ENCODE measurements around the gene ZDHHC12. TPM values are rescaled to one million over a fixed set of nuclear protein-coding genes. Genes with fewer than 3 reads are reported as not detected.

ZDHHC12 gene, protein sequence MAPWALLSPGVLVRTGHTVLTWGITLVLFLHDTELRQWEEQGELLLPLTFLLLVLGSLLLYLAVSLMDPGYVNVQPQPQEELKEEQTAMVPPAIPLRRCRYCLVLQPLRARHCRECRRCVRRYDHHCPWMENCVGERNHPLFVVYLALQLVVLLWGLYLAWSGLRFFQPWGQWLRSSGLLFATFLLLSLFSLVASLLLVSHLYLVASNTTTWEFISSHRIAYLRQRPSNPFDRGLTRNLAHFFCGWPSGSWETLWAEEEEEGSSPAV
- 106 and 119 TPM in 2 replicates for total RNA-seq

DNA sequence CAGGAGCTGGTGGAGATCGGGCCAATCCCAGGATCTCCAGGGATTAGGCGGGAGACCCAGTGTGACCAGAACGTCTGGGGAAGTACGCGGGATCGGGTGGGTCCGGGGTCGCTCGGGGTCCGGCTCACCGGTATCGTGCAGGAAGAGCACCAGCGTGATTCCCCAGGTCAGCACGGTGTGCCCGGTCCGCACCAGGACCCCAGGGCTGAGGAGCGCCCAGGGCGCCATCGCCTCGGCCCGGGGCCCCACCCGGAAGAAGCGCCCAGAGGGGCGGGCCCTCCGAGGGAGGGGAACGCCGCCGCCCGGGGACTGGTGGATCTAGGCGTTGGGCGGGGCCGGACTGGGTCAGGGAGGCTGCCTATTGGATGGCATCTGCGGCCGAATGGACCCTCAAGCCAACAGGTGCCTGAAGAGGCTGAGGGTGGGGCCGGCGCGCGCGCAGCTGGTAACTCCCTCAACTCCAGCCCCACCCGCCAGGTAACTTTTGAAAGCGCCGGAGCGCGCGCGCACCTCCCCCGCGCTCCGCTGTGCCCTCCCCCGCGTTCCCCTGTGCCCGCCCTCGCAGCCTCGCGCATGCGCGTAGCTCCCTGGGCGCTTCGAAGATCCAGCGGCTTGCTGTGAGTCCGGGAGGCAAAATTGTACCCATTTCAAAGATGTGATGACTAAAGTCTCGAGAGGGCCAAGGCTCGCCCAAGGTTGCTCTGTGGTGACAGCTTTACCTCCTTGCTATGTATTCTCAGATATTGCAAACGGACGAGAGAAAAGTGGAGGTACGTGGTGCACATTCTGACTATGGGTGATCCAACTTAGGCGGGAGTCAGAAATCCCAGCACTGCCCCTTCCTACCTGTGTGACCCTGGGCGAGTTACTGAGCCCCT is at the start of gene ZDHHC12:
ZDHHC12 (minus strand) TSS at position 262 of the 878 bp plus-strand sequence; CDS start at position 228, 34 bp downstream.
- TF ChIP-seq, protein P1, sequence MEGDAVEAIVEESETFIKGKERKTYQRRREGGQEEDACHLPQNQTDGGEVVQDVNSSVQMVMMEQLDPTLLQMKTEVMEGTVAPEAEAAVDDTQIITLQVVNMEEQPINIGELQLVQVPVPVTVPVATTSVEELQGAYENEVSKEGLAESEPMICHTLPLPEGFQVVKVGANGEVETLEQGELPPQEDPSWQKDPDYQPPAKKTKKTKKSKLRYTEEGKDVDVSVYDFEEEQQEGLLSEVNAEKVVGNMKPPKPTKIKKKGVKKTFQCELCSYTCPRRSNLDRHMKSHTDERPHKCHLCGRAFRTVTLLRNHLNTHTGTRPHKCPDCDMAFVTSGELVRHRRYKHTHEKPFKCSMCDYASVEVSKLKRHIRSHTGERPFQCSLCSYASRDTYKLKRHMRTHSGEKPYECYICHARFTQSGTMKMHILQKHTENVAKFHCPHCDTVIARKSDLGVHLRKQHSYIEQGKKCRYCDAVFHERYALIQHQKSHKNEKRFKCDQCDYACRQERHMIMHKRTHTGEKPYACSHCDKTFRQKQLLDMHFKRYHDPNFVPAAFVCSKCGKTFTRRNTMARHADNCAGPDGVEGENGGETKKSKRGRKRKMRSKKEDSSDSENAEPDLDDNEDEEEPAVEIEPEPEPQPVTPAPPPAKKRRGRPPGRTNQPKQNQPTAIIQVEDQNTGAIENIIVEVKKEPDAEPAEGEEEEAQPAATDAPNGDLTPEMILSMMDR (conservative IDR thresholded peaks at IDR 0.05; ENCODE audit: low read depth, low read length): no peak
- peak within 1 kb of the TSS; percentile 96 for H3K4me3 ChIP-seq (ENCODE audit: low read depth, low read length)
- peak; percentile 61 for DNase-seq (ENCODE audit: low read depth)

DNA sequence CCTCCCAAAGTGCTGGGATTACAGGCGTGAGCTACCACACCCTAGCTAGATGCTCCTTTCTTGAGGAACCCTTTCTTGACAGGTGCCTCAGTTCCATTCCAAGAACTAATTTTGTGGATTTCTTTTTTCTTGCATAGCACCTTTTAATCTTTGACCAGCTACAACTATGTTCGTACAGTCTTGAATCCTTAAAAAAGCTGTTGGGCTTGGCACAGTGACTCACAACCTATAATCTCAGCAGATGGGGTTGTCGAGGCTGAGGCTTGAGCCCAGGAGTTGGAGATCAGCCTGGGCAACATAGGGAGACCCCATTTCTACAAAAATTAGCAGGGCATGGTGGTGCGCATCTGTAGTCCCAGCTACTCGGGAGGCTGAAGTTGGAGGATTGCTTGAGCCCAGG is 49.1 kb upstream of the ZDHHC12 start:
- TF ChIP-seq, protein P1 (conservative IDR thresholded peaks at IDR 0.05; ENCODE audit: low read depth, low read length): no peak
- no peak for DNase-seq (ENCODE audit: low read depth)
- H3K4me3 ChIP-seq (ENCODE audit: low read depth, low read length): no peak overlapping the region

DNA sequence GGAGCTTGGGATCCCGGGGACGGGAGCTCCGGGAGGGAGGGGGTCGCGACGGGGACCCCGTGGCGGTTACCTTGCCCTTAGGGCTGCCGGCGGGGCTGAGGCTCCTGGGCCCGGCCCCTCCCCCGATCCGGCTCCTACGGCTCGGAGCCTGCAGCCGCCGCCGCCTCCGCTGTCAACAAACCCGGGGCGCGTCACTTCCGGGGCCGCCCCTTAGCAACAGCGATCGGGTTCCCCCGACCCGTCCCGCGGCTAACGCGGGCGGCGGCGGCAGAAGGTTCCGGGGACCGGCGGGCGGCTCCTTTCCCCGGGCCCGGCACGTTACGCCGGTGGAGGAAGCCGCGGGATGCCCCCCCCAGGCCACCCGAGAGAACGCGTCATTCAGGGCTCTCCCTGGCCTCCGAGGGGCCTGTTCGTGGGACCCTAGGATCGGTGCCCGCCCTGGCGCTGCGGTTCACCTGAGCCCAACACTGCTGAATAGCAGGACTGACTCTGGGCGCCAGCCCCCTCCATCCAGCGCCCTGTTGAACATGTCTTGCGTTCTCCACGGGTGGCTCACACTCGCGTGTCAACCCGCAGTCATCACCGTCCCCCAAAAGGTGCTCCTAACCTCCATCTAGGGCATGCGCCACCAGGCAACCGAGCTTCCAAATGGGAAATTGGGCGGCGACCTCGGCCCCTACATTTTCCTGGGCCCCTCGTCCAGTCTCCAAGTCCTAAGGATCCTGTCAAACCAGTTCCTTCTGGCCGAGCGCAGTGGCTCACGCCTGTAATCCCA is 48.0 kb upstream of the ZDHHC12 start, which contains the start of gene ZER1:
ZER1 (minus strand) TSS at position 183 of the 775 bp plus-strand sequence. CDS start 16,362 bp downstream, outside the sequence.
- peak within 1 kb of the TSS; percentile 88 for H3K4me3 ChIP-seq (ENCODE audit: low read depth, low read length)
- TF ChIP-seq, protein P1 (conservative IDR thresholded peaks at IDR 0.05; ENCODE audit: low read depth, low read length): no peak
- DNase-seq (ENCODE audit: low read depth): no peak

DNA sequence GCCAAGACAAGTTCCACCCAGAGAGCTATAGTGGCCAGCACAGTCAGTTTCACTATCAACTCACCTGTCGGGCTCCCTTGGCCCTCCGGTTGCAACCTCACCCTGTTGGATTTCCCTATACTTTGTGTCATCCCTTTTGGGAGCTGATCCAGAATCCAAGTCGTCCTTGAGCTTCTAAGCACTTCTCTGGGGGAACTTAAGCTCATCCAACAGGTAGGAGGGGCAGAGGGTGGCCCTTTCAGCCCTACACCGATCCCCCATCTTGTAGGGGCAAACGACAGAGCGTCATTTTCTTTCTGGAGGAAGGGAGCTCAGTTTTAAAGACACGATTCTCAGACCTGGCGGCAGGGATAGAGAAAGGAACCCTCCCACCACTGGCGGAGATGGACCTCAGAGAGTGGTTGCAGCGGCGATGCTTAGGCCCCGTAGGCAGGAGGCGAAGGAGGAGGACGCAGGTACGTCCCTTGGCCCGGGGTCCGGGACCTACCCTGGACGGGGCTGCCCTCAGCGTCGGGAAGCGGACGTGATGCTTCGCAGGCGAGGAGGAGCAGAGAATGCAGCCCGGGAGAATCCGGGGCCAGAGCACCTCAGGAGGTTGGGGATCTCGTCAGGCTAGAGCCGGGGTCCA is 47.3 kb upstream of the ZDHHC12 start:
- H3K4me3 ChIP-seq (ENCODE audit: low read depth, low read length): peak overlapping the region; percentile 88
- DNase-seq (ENCODE audit: low read depth): no peak
- TF ChIP-seq, protein P1 (conservative IDR thresholded peaks at IDR 0.05; ENCODE audit: low read depth, low read length): no peak

DNA sequence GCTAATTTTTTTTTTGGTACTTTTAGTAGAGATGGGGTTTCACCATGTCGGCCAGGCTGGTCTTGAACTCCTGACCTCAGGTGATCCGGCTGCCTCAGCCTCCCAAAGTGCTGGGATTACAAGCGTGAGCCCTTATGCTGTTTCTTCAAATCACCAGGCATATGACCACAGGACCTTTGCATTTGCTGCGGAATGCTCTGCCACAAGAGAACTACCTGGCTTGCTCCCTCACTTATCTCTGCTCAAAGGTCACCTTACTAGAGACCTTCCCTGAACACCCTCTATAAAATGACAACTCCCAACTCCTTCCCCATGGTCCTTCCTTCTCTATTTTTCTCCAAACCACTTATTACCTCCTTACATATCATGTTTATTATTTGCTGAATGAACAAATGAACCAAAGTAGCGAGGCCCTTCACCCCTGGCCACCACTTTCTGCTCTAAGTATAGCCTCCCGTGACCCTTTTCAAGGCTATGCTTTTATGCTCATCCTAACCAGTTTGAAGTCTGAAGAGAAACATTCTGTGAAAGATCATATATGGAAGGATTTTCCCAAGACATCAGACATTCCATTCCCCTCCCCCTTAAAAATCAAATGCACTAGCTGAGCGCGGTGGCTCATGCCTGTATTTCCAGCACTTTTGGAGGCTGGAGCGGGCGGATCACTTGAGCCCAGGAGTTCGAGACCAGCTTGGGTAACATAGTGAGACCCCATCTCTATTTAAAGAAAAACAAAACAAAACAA is 46.5 kb upstream of the ZDHHC12 start:
- TF ChIP-seq, protein P1 (conservative IDR thresholded peaks at IDR 0.05; ENCODE audit: low read depth, low read length): no peak
- H3K4me3 ChIP-seq (ENCODE audit: low read depth, low read length): peak overlapping the region; percentile 88
- no peak for DNase-seq (ENCODE audit: low read depth)

DNA sequence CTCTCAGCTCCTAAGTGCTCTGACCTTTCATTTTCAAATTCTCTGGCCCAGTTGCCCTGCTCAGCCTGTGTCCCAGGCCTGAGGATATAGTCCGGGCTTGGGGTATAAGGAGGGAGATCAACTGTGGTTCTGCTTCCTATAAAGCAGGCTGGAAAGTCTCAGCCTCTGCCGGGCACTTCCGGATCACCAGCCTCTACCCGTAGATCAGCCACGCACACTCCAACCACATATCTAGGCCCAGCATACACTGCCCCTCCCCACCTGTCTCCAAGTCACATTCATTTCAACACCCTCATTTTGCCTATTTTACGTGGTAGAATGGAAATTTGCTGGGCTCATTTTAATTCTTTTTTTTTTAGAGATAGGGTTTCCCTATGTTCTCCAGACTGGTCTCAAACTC is 44.7 kb upstream of the ZDHHC12 start:
- TF ChIP-seq, protein P1 (conservative IDR thresholded peaks at IDR 0.05; ENCODE audit: low read depth, low read length): no peak
- DNase-seq (ENCODE audit: low read depth): no peak
- no peak overlapping the region for H3K4me3 ChIP-seq (ENCODE audit: low read depth, low read length)
